ENCODE measurements around the gene ZNF648.

The ZNF648 gene

GRCh38 chr1:182004601-182005000 lies 56.9 kb downstream of the ZNF648 start:
- no peak for DNase-seq (ENCODE audit: extremely low spot score)
- TF ChIP-seq, protein P1, sequence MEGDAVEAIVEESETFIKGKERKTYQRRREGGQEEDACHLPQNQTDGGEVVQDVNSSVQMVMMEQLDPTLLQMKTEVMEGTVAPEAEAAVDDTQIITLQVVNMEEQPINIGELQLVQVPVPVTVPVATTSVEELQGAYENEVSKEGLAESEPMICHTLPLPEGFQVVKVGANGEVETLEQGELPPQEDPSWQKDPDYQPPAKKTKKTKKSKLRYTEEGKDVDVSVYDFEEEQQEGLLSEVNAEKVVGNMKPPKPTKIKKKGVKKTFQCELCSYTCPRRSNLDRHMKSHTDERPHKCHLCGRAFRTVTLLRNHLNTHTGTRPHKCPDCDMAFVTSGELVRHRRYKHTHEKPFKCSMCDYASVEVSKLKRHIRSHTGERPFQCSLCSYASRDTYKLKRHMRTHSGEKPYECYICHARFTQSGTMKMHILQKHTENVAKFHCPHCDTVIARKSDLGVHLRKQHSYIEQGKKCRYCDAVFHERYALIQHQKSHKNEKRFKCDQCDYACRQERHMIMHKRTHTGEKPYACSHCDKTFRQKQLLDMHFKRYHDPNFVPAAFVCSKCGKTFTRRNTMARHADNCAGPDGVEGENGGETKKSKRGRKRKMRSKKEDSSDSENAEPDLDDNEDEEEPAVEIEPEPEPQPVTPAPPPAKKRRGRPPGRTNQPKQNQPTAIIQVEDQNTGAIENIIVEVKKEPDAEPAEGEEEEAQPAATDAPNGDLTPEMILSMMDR (IDR thresholded peaks at IDR 0.05; ENCODE audit: control extremely low read depth, extremely low read depth, low read depth, missing control alignments): no peak
- ChIA-PET POLR2A (no interaction called here), CTCF (interaction anchor here (2.4 kb wide), 1 partner anchor 9 kb away, joined by 5 read pairs; no protein-coding TSS in a partner anchor)

All from GM10248 (cell line).